GM12873 (cell line): ENCODE results near the gene TOB1.

Source experiments
- CTCF ChIP-seq: IDR thresholded peaks from 2 replicates; pipeline ENCODE4 v1.5.1; 2012; ENCODE audit warnings: low read depth, mild to moderate bottlenecking, moderate library complexity, low read length, control low read depth; ENCODE audit not compliant: insufficient read depth; ENCODE audit errors: missing control alignments

Gene TOB1

GRCh38 chr17:50847566-50847965 lies 18.6 kb downstream of the TOB1 start:
- TF ChIP-seq CTCF = no peak

GRCh38 chr17:50845240-50846147 lies 20.7 kb downstream of the TOB1 start:
- TF ChIP-seq CTCF = no peak

- TF ChIP-seq CTCF = no peak
These were observed 21.9 kb downstream of the TOB1 start for GRCh38 chr17:50844117-50844700.

- TF ChIP-seq CTCF = no peak
These were observed 22.8 kb downstream of the TOB1 start for GRCh38 chr17:50843150-50843905.

GRCh38 chr17:50842506-50843149 lies 23.5 kb downstream of the TOB1 start:
- TF ChIP-seq CTCF = no peak

- TF ChIP-seq CTCF = peak; percentile 86
These were observed 24.2 kb downstream of the TOB1 start for GRCh38 chr17:50841949-50842354.

GRCh38 chr17:50841277-50841948 lies 24.7 kb downstream of the TOB1 start:
- TF ChIP-seq CTCF = no peak
